Measurements from ENCODE around the gene UNC5A.

DNA sequence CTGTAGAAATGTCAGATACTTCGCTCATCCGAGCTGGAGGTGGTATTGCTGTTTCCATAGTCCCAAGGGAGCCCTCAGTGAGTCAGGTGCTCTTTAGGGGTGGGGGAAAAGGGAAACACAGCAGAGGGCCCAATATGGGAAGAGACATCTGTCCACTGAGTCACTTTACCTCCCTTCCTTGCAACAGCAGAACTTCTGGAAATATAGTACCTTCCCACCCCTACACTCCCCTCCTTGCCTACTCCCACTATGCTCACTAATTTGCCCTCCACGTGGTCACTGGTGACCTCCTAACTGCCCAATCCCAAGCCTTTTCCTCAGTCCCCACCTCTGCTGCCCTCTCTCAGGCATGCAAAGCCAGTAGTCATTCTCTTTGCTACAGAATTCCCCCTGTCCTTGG lies 86.9 kb downstream of the UNC5A start:
- TF ChIP-seq, protein P1, sequence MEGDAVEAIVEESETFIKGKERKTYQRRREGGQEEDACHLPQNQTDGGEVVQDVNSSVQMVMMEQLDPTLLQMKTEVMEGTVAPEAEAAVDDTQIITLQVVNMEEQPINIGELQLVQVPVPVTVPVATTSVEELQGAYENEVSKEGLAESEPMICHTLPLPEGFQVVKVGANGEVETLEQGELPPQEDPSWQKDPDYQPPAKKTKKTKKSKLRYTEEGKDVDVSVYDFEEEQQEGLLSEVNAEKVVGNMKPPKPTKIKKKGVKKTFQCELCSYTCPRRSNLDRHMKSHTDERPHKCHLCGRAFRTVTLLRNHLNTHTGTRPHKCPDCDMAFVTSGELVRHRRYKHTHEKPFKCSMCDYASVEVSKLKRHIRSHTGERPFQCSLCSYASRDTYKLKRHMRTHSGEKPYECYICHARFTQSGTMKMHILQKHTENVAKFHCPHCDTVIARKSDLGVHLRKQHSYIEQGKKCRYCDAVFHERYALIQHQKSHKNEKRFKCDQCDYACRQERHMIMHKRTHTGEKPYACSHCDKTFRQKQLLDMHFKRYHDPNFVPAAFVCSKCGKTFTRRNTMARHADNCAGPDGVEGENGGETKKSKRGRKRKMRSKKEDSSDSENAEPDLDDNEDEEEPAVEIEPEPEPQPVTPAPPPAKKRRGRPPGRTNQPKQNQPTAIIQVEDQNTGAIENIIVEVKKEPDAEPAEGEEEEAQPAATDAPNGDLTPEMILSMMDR (conservative IDR thresholded peaks at IDR 0.05) = no peak
- TF ChIP-seq EZH2 (IDR thresholded peaks at IDR 0.05; ENCODE audit: low read depth) = no peak

Data from PC-9 (cell line).